HL-60 (cell line): Measurements from ENCODE around the gene COL16A1.

ENCODE experiments used
- GABPA ChIP-seq: IDR thresholded peaks from 2 replicates; pipeline ENCODE4 v1.6.1; 2012; ENCODE audit warnings: low read depth
- TF ChIP-seq, protein P1 (sequence below): IDR thresholded peaks from one replicate; pipeline ENCODE4 v1.5.1; 2011; ENCODE audit warnings: low read length, control low read depth, inconsistent platforms; ENCODE audit not compliant: insufficient read depth

GRCh38 chr1:31615414-31615813, 88.4 kb downstream of the COL16A1 start:
- no peak for TF ChIP-seq GABPA
- TF ChIP-seq, protein P1, sequence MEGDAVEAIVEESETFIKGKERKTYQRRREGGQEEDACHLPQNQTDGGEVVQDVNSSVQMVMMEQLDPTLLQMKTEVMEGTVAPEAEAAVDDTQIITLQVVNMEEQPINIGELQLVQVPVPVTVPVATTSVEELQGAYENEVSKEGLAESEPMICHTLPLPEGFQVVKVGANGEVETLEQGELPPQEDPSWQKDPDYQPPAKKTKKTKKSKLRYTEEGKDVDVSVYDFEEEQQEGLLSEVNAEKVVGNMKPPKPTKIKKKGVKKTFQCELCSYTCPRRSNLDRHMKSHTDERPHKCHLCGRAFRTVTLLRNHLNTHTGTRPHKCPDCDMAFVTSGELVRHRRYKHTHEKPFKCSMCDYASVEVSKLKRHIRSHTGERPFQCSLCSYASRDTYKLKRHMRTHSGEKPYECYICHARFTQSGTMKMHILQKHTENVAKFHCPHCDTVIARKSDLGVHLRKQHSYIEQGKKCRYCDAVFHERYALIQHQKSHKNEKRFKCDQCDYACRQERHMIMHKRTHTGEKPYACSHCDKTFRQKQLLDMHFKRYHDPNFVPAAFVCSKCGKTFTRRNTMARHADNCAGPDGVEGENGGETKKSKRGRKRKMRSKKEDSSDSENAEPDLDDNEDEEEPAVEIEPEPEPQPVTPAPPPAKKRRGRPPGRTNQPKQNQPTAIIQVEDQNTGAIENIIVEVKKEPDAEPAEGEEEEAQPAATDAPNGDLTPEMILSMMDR, result no peak
